Measurements from ENCODE around the gene MCM5. TPM values are rescaled to one million over a fixed set of nuclear protein-coding genes. Genes with fewer than 3 reads are reported as not detected.
A peak's percentile ranks its signal among the peaks of the same experiment; 100 is the strongest.

The MCM5 gene
- total and polyA plus RNA-seq, 2 experiments from 2014 or later, result 288 to 325 TPM

DNA sequence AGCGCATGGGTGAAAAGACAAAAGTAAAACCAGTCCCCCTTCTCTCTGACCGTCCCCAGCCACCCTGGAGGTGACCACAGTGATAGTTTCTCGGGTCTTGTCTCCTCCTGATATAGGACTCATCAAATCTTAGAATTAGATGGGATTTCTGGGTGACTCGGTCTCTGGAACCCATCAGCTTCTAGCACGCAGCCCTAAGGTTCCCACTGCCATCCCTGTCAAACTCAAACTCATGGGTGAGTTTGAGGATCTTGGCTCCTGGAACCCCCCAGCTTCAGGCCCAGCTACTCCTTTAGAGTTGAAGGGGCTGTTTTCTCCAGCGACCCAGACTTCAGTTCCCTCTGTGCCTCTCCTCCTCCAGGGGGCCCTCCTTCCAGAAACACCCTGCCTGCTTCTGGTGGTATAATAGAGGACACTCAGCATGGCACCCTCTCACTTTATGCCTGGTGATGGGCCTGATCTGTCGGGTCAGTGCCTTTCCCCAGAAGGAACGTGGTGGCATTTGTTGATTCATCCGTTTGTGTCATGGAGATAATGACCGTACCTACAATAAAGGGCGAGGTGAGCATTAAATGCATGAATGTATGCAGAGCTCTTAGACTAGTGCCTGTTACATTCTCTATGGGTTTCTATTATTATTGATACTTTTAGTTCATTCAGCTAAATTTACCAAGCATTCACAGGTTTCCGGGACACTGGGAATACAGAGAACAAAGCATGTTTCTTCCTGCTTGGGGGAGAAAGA lies 31.7 kb downstream of the MCM5 start (continued):
- TF ChIP-seq, protein P1, sequence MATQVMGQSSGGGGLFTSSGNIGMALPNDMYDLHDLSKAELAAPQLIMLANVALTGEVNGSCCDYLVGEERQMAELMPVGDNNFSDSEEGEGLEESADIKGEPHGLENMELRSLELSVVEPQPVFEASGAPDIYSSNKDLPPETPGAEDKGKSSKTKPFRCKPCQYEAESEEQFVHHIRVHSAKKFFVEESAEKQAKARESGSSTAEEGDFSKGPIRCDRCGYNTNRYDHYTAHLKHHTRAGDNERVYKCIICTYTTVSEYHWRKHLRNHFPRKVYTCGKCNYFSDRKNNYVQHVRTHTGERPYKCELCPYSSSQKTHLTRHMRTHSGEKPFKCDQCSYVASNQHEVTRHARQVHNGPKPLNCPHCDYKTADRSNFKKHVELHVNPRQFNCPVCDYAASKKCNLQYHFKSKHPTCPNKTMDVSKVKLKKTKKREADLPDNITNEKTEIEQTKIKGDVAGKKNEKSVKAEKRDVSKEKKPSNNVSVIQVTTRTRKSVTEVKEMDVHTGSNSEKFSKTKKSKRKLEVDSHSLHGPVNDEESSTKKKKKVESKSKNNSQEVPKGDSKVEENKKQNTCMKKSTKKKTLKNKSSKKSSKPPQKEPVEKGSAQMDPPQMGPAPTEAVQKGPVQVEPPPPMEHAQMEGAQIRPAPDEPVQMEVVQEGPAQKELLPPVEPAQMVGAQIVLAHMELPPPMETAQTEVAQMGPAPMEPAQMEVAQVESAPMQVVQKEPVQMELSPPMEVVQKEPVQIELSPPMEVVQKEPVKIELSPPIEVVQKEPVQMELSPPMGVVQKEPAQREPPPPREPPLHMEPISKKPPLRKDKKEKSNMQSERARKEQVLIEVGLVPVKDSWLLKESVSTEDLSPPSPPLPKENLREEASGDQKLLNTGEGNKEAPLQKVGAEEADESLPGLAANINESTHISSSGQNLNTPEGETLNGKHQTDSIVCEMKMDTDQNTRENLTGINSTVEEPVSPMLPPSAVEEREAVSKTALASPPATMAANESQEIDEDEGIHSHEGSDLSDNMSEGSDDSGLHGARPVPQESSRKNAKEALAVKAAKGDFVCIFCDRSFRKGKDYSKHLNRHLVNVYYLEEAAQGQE (IDR thresholded peaks at IDR 0.05; ENCODE audit: unreplicated experiment), result no peak
- no peak for TF ChIP-seq JUNB (IDR thresholded peaks at IDR 0.05; ENCODE audit: unreplicated experiment)
- no peak for TF ChIP-seq EZH2phosphoT487 (IDR thresholded peaks at IDR 0.05; ENCODE audit: unreplicated experiment)
- TF ChIP-seq EZH2 (IDR thresholded peaks at IDR 0.05; ENCODE audit: low read depth, unreplicated experiment), result no peak
- no peak for TF ChIP-seq ZNF331 (CRISPR knock-in tag; IDR thresholded peaks at IDR 0.05; ENCODE audit: low read depth)

DNA sequence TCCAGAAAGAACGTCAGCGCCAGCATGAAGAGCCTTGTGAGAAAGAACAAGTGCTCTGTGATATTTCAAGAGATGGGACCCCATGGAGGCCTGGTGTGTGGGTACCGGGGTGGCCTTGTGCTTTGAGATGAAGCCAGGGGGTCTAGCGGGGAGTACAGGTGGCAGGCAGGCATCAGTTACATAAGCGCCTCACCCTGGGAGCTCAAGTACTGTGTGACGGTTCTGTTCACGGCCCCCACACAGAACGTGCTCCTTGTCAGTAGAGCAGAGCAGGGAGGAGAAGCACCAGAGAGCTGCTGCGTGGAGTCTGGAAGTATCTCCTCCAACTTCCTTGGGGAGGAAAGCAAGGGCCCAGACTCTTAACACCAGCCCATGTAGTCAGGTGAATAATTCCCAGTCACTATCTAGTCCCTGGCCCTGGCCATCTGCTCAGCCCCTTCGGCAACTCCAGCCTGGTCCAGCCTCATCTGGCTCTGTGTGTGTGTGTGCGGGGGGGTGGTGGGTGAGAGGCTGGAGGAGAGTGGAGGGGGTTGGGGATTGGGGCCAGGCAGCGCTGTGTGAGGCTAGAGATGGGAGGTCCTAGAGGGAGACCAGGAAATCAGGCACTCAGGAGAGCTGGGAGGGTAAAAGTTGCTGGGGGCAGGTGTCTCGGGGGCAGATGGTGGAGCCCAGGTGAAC lies 32.4 kb downstream of the MCM5 start:
- peaks cover 21% of the 10 kb centered on the region for H4K20me1 ChIP-seq (replicated peaks; ENCODE audit: insufficient read depth)
- H3K27ac Mint-ChIP-seq, result 0 out of 2 replicates have a peak overlapping the region, but pooled peaks have one; percentile 27
- peaks cover 4% of the 10 kb centered on the region; the same call in 2 of the 3 replicates for H3K4me1 Mint-ChIP-seq
- no peak overlapping the region for H2AFZ ChIP-seq
- DNase-seq (ENCODE audit: low spot score), result no peak
- H3K27ac ChIP-seq (ENCODE audit: low read depth), result no peak overlapping the region
- peaks cover 11% of the 10 kb centered on the region; the same call in 1 of the 2 replicates for H3K79me2 ChIP-seq (replicated peaks; ENCODE audit: insufficient read depth)
- no peak overlapping the region for H3K4me3 ChIP-seq
- ATAC-seq, result no peak
- H3K4me2 ChIP-seq, result no peak overlapping the region
- peaks cover 56% of the 10 kb centered on the region for H3F3A ChIP-seq (replicated peaks; ENCODE audit: low read depth)
- H3K36me3 ChIP-seq (ENCODE audit: insufficient read depth), result peaks cover 36% of the 10 kb centered on the region
- peaks cover 69% of the 10 kb centered on the region for H3K36me3 Mint-ChIP-seq (ENCODE audit: low read depth)
- no peak overlapping the region for H3K4me3 Mint-ChIP-seq
- H3K27me3 ChIP-seq (ENCODE audit: insufficient read depth), result no peaks in the 10 kb centered on the region
- peaks cover 6% of the 10 kb centered on the region for H3K4me1 ChIP-seq (ENCODE audit: insufficient read depth)
- H3K27me3 Mint-ChIP-seq (ENCODE audit: insufficient read depth, low read depth, poor library complexity), result peaks cover 24% of the 10 kb centered on the region
- peaks cover 17% of the 10 kb centered on the region for H3K9me3 Mint-ChIP-seq
- H3K9me2 ChIP-seq (ENCODE audit: insufficient read depth), result peaks cover 4% of the 10 kb centered on the region; the same call in 1 of the 2 replicates
- no peak for TF ChIP-seq EZH2phosphoT487 (IDR thresholded peaks at IDR 0.05; ENCODE audit: unreplicated experiment)
- TF ChIP-seq, protein P2, sequence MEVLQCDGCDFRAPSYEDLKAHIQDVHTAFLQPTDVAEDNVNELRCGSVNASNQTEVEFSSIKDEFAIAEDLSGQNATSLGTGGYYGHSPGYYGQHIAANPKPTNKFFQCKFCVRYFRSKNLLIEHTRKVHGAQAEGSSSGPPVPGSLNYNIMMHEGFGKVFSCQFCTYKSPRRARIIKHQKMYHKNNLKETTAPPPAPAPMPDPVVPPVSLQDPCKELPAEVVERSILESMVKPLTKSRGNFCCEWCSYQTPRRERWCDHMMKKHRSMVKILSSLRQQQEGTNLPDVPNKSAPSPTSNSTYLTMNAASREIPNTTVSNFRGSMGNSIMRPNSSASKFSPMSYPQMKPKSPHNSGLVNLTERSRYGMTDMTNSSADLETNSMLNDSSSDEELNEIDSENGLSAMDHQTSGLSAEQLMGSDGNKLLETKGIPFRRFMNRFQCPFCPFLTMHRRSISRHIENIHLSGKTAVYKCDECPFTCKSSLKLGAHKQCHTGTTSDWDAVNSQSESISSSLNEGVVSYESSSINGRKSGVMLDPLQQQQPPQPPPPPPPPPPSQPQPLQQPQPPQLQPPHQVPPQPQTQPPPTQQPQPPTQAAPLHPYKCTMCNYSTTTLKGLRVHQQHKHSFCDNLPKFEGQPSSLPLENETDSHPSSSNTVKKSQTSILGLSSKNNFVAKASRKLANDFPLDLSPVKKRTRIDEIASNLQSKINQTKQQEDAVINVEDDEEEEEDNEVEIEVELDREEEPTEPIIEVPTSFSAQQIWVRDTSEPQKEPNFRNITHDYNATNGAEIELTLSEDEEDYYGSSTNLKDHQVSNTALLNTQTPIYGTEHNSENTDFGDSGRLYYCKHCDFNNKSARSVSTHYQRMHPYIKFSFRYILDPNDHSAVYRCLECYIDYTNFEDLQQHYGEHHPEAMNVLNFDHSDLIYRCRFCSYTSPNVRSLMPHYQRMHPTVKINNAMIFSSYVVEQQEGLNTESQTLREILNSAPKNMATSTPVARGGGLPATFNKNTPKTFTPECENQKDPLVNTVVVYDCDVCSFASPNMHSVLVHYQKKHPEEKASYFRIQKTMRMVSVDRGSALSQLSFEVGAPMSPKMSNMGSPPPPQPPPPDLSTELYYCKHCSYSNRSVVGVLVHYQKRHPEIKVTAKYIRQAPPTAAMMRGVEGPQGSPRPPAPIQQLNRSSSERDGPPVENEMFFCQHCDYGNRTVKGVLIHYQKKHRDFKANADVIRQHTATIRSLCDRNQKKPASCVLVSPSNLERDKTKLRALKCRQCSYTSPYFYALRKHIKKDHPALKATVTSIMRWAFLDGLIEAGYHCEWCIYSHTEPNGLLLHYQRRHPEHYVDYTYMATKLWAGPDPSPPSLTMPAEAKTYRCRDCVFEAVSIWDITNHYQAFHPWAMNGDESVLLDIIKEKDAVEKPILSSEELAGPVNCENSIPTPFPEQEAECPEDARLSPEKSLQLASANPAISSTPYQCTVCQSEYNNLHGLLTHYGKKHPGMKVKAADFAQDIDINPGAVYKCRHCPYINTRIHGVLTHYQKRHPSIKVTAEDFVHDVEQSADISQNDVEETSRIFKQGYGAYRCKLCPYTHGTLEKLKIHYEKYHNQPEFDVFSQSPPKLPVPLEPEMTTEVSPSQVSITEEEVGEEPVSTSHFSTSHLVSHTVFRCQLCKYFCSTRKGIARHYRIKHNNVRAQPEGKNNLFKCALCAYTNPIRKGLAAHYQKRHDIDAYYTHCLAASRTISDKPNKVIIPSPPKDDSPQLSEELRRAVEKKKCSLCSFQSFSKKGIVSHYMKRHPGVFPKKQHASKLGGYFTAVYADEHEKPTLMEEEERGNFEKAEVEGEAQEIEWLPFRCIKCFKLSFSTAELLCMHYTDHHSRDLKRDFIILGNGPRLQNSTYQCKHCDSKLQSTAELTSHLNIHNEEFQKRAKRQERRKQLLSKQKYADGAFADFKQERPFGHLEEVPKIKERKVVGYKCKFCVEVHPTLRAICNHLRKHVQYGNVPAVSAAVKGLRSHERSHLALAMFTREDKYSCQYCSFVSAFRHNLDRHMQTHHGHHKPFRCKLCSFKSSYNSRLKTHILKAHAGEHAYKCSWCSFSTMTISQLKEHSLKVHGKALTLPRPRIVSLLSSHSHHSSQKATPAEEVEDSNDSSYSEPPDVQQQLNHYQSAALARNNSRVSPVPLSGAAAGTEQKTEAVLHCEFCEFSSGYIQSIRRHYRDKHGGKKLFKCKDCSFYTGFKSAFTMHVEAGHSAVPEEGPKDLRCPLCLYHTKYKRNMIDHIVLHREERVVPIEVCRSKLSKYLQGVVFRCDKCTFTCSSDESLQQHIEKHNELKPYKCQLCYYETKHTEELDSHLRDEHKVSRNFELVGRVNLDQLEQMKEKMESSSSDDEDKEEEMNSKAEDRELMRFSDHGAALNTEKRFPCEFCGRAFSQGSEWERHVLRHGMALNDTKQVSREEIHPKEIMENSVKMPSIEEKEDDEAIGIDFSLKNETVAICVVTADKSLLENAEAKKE (CRISPR knock-in tag; IDR thresholded peaks at IDR 0.05), result no peak
- no peak for TF ChIP-seq STAT1 (IDR thresholded peaks at IDR 0.05; ENCODE audit: unreplicated experiment)
- no peak for TF ChIP-seq JUNB (IDR thresholded peaks at IDR 0.05; ENCODE audit: unreplicated experiment)
- no peak for TF ChIP-seq ZNF331 (CRISPR knock-in tag; IDR thresholded peaks at IDR 0.05; ENCODE audit: low read depth)
- TF ChIP-seq NANOG (IDR thresholded peaks at IDR 0.05; ENCODE audit: borderline replicate concordance), result no peak
- TF ChIP-seq, protein P1 (IDR thresholded peaks at IDR 0.05; ENCODE audit: unreplicated experiment), result no peak
- no peak for TF ChIP-seq POLR2AphosphoS5 (IDR thresholded peaks at IDR 0.05; ENCODE audit: low read depth)

Data from GM23338 (cell line).